Mesenteric fat pad (tissue), 1 donor: ENCODE measurements around the gene HENMT1. TPM values are rescaled to one million over a fixed set of nuclear protein-coding genes. Genes with fewer than 3 reads are reported as not detected.
"Not testable (repeated sequence)": the region's sequence is repeated elsewhere in the genome, so short reads cannot be mapped to it uniquely, and the experiment has no call there.

Experiments used
- DNase-seq: peaks from one replicate; pipeline ENCODE4 v3.0.0-alpha.2; 2020; ENCODE audit warnings: low spot score
- long read RNA-seq: library from polyadenylated mRNA; unstranded; transcript quantifications from one replicate; pipeline ENCODE4 v2.0.0, GENCODE V29; 2020
- total RNA-seq: library from RNA; stranded (reverse); fragmentation: NEBNext Ultra II Directional; extraction: Animal tissue kit (Norgen Biotek cat#: 25700); gene quantifications from one replicate; pipeline ENCODE4 v1.2.1, GENCODE V29; 2021
- donor health status: DM: yes; HTN: yes; CAD: no.

The HENMT1 gene
- total RNA-seq = 3.3 TPM
- long read RNA-seq, transcript HENMT1-203 (8 exons, 1,696 nt) = major isoform, 13 of 26 reads
- long read RNA-seq, transcript HENMT1-202 (8 exons, 1,874 nt) = minor isoform, 9 of 26 reads
- long read RNA-seq, partial matches to known transcripts = 1 of 26 reads
- long read RNA-seq, other reads (novel, unspliced or antisense) = 3 of 26 reads

- peak; percentile 91 for DNase-seq
Observed at GRCh38 chr1:108661030-108661609, at the start of gene HENMT1. HENMT1 (minus strand) TSS chr1:108661093; CDS start chr1:108659884, 1,209 bp downstream.

- no peak for DNase-seq
Observed at GRCh38 chr1:108708691-108709660, 48.1 kb upstream of the HENMT1 start.

- DNase-seq = no peak
Observed at GRCh38 chr1:108706643-108707042, 45.8 kb upstream of the HENMT1 start.

- no peak for DNase-seq
Observed at GRCh38 chr1:108704496-108704895, 43.6 kb upstream of the HENMT1 start.

- DNase-seq = no peak
Observed at GRCh38 chr1:108703939-108704338, 43.0 kb upstream of the HENMT1 start.

- not testable (repeated sequence) for DNase-seq
Observed at GRCh38 chr1:108702109-108702508, 41.2 kb upstream of the HENMT1 start.

- no peak for DNase-seq
Observed at GRCh38 chr1:108701176-108701849, 40.4 kb upstream of the HENMT1 start.

- no peak for DNase-seq
Observed at GRCh38 chr1:108699375-108700332, 38.8 kb upstream of the HENMT1 start.

GRCh38 chr1:108695535-108695934 lies 34.6 kb upstream of the HENMT1 start:
- DNase-seq = no peak

- DNase-seq = no peak
Observed at GRCh38 chr1:108692724-108693655, 32.1 kb upstream of the HENMT1 start.

GRCh38 chr1:108691942-108692723 lies 31.2 kb upstream of the HENMT1 start, which contains the start of gene PRPF38B:
PRPF38B (plus strand) TSS chr1:108692310; CDS start chr1:108692592, 282 bp downstream.
- DNase-seq = peak; percentile 98

- no peak for DNase-seq
Observed at GRCh38 chr1:108691128-108691941, 30.4 kb upstream of the HENMT1 start.

GRCh38 chr1:108686614-108687313 lies 25.9 kb upstream of the HENMT1 start:
- no peak for DNase-seq

GRCh38 chr1:108685529-108685928 lies 24.6 kb upstream of the HENMT1 start:
- DNase-seq = no peak

GRCh38 chr1:108681701-108682100 lies 20.8 kb upstream of the HENMT1 start:
- not testable (repeated sequence) for DNase-seq

GRCh38 chr1:108679586-108680213 lies 18.8 kb upstream of the HENMT1 start:
- no peak for DNase-seq
